Adrenal gland (tissue), 5 donors: ENCODE measurements around the gene LRFN5.

Source experiments
- POLR2A ChIP-seq, 2 donors: fragments of 450-650 bp; IDR thresholded peaks; one replicate each; pipeline ENCODE4 v1.6.1; 2017; ENCODE audit warnings: antibody characterized with exemption in 2 of 2, mild to moderate bottlenecking in 2 of 2, moderate library complexity in 1 of 2
- TF ChIP-seq, protein P1 (sequence below), 6 experiments: fragments of 450-650 bp in 4 of 6; fragments of 200-600 bp in 2 of 6; sonication (generic) in 1 of 6; IDR thresholded peaks; 1 replicate in 5 of 6; 2 replicates in 1 of 6; pipeline versions ENCODE4 v1.5.1 to v1.8.0; 2016 to 2021; ENCODE audit warnings: antibody characterized with exemption in 6 of 6, mild to moderate bottlenecking in 2 of 6, moderate library complexity in 1 of 6
- donor health status: DM: no; HTN: no; CAD: no.

GRCh38 chr14:41636492-41637392, 30.1 kb downstream of the LRFN5 start:
- TF ChIP-seq, protein P1, sequence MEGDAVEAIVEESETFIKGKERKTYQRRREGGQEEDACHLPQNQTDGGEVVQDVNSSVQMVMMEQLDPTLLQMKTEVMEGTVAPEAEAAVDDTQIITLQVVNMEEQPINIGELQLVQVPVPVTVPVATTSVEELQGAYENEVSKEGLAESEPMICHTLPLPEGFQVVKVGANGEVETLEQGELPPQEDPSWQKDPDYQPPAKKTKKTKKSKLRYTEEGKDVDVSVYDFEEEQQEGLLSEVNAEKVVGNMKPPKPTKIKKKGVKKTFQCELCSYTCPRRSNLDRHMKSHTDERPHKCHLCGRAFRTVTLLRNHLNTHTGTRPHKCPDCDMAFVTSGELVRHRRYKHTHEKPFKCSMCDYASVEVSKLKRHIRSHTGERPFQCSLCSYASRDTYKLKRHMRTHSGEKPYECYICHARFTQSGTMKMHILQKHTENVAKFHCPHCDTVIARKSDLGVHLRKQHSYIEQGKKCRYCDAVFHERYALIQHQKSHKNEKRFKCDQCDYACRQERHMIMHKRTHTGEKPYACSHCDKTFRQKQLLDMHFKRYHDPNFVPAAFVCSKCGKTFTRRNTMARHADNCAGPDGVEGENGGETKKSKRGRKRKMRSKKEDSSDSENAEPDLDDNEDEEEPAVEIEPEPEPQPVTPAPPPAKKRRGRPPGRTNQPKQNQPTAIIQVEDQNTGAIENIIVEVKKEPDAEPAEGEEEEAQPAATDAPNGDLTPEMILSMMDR (IDR thresholded peaks at IDR 0.05), result no peak
- no peak for TF ChIP-seq POLR2A (IDR thresholded peaks at IDR 0.05)
